ENCODE data around the gene PDE6A.

The PDE6A gene

DNA sequence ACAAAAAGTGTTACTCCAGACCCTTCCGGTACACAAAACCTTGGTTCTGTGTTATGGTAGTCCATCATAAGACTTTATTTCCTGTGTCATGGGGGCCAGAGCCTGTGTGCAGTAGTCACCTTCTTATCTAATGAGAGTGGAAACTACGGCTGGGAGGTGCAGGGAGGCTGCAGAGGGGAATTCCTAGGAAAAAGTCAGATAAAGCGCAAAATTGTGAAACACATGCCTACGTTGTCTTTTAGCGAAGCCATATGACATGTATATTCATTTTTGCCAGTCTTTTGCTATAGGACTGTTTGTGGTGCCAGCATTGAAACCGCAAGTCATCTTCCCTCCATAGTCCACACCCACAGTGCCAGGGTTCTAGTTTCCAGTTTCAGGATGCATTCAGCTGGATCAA is 133.7 kb downstream of the PDE6A start:
- no peak for DNase-seq (ENCODE audit: low spot score)

DNA sequence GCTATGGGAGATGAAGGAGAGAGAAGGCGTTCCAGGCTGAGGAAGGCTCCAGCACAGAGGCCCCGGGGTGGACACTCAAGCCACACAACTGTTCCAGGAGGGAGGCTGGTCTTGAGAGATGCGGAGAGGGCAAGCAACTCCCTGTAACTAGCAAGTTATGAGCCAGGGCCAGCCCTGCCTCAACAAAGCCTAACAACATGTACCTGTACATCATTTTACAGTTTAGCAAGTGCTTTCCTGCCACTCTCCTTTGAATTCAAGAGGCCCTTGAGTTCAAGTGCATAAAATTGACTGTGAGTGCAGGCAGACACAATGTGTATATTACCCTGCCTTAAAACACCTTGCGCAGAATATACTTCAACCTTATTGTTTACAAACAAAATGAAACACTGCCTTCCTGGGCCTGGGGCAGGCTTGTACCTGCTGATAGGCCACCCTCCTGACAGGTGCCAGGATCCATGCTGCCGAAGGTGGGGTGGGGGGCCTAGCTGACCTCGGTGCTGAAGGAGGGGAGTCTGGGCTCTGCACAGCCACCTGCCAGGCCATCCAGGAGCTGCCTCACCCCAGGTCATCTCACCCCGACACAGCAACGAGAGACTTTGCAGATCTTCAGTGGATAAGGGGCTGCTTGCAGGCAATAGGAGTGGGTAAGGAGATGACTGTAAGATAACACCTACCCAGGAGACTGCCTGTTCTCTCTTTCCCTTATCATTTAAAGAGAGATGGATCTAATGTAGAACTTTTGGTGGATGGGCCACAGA is 134.5 kb downstream of the PDE6A start:
- DNase-seq (ENCODE audit: low spot score), result no peak

DNA sequence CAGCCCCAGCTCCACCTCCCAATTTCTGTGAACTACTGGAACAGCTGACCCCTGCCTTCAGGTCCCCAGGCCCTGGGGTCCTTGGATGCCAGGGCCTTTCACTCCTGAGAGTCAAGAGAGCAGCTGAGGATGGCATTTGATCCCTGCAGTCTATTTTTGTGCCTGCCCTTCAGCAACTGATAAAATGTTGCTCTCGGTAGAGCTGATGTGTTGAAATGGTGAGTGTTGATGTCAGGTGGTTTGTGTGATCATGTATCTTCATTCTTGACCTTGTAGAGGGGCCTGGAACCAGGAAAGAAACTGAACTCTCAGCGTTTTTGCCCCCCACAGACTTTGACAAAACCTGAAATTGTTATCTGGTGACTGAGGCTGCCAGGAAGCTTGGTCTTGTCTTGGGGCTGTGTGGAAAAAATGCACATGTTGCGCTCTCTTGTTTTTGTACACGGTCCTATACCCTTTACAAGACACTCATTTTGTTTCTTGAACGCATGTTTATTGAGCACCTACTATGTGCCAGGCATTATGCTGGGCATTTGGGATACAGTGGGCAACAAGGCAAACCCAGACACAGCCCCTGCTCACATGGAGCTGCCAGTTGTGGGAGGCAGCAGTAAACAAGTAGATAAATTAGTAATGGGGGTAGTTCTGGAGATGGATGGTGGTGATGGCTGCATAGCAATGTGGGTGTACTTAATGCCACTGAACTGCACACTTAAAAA is 136.2 kb downstream of the PDE6A start:
- no peak for DNase-seq (ENCODE audit: low spot score)
